ENCODE results near the gene KLHL7.
A peak's percentile ranks its signal among the peaks of the same experiment; 100 is the strongest.
"Not testable (repeated sequence)": the region's sequence is repeated elsewhere in the genome, so short reads cannot be mapped to it uniquely, and the experiment has no call there.

Gene KLHL7

GRCh38 chr7:23175938-23176337, 70.4 kb downstream of the KLHL7 start:
- no peak for ATAC-seq
- no peak for DNase-seq

GRCh38 chr7:23181684-23182553, 76.3 kb downstream of the KLHL7 start, which contains the start of gene NUP42:
NUP42 (plus strand) TSS chr7:23182048; CDS start chr7:23182086, 38 bp downstream.
- DNase-seq: peak; percentile 97
- peak; percentile 98 for ATAC-seq

- ATAC-seq (no peak), DNase-seq (no peak)
Measured at GRCh38 chr7:23183279-23184012, 77.9 kb downstream of the KLHL7 start.

- ATAC-seq (no peak), DNase-seq (no peak)
Measured at GRCh38 chr7:23184291-23184690, 78.7 kb downstream of the KLHL7 start.

GRCh38 chr7:23184709-23185359, 79.2 kb downstream of the KLHL7 start:
- no peak for ATAC-seq
- no peak for DNase-seq

- ATAC-seq (no peak), DNase-seq (no peak)
Measured at GRCh38 chr7:23185980-23186379, 80.4 kb downstream of the KLHL7 start.

GRCh38 chr7:23191022-23191421, 85.4 kb downstream of the KLHL7 start:
- no peak for DNase-seq
- ATAC-seq: no peak

- DNase-seq, ATAC-seq: not testable (repeated sequence)
Measured at GRCh38 chr7:23193650-23194227, 88.2 kb downstream of the KLHL7 start.

- no peak for ATAC-seq
- no peak for DNase-seq
Measured at GRCh38 chr7:23196306-23196705, 90.7 kb downstream of the KLHL7 start.

GRCh38 chr7:23197745-23198144, 92.2 kb downstream of the KLHL7 start:
- ATAC-seq, DNase-seq: not testable (repeated sequence)

GRCh38 chr7:23200331-23200730, 94.7 kb downstream of the KLHL7 start:
- ATAC-seq (no peak), DNase-seq (no peak)

GRCh38 chr7:23204241-23204640, 98.7 kb downstream of the KLHL7 start:
- DNase-seq (no peak), ATAC-seq (no peak)

GRCh38 chr7:23205577-23205908, 100.0 kb downstream of the KLHL7 start:
- DNase-seq: no peak
- ATAC-seq: no peak

- peak; percentile 56 for ATAC-seq
- no peak for DNase-seq
Measured at GRCh38 chr7:23205909-23206767, 100.6 kb downstream of the KLHL7 start.

- DNase-seq (no peak), ATAC-seq (no peak)
Measured at GRCh38 chr7:23207021-23207420, 101.4 kb downstream of the KLHL7 start.

GRCh38 chr7:23207884-23208283, 102.3 kb downstream of the KLHL7 start:
- ATAC-seq (no peak), DNase-seq (no peak)

GRCh38 chr7:23208316-23208715, 102.7 kb downstream of the KLHL7 start:
- no peak for ATAC-seq
- DNase-seq: no peak

GRCh38 chr7:23210506-23210905, 104.9 kb downstream of the KLHL7 start:
- no peak for ATAC-seq
- no peak for DNase-seq

- ATAC-seq (no peak), DNase-seq (no peak)
Measured at GRCh38 chr7:23211589-23211988, 106.0 kb downstream of the KLHL7 start.

- ATAC-seq: no peak
- DNase-seq: no peak
Measured at GRCh38 chr7:23212395-23212794, 106.8 kb downstream of the KLHL7 start.

- DNase-seq (no peak), ATAC-seq (no peak)
Measured at GRCh38 chr7:23212841-23213240, 107.3 kb downstream of the KLHL7 start.

GRCh38 chr7:23213755-23214154, 108.2 kb downstream of the KLHL7 start:
- ATAC-seq (no peak), DNase-seq (no peak)

Measured in stimulated activated naive CD8-positive, alpha-beta T cell treated with anti-CD3 and anti-CD28 coated beads, Interleukin-15, Interleukin-2, amounts not matched to agents 100 U/mL and 50 U/mL, for 24 hours (primary cell).